ENCODE results near the gene ASTN2. TPM values are rescaled to one million over a fixed set of nuclear protein-coding genes. Genes with fewer than 3 reads are reported as not detected.

ASTN2 gene
- total and polyA plus RNA-seq, 4 donors, result 0.57 to 2.9 (median 1.4) TPM

- no peak for DNase-seq (ENCODE audit: low spot score)
- H3K9me3 ChIP-seq (ENCODE audit: control insufficient read depth in 4 of 4, low read length in 3 of 4), result peaks cover 0 to 1% (median 0%) of the 10 kb centered on the region in 4 donors
- H3K4me1 ChIP-seq (ENCODE audit: control insufficient read depth in 4 of 4, insufficient read depth in 4 of 4, low read length in 3 of 4), result no peaks in the 10 kb centered on the region
- no peak overlapping the region for H3K9ac ChIP-seq (ENCODE audit: low read depth in 1 of 2, low read length in 2 of 2)
- no peaks in the 10 kb centered on the region for H3K27me3 ChIP-seq (ENCODE audit: control insufficient read depth in 4 of 4, insufficient read depth in 4 of 4, low read length in 3 of 4)
- H3K4me3 ChIP-seq (ENCODE audit: low read depth in 1 of 3, low read length in 3 of 3), result no peak overlapping the region
- no peak overlapping the region for H3K27ac ChIP-seq (ENCODE audit: low read depth in 1 of 2, low read length in 2 of 2)
- H3K36me3 ChIP-seq (ENCODE audit: control insufficient read depth in 4 of 4, insufficient read depth in 3 of 4, low read depth in 1 of 4, low read length in 3 of 4), result no peaks in the 10 kb centered on the region
- TF ChIP-seq GABPA (IDR thresholded peaks at IDR 0.05 in 1 of 2, conservative IDR thresholded peaks at IDR 0.05 in 1 of 2) (no peak), TAF1 (conservative IDR thresholded peaks at IDR 0.05) (no peak), REST (IDR thresholded peaks at IDR 0.05) (no peak), HNF4A (conservative IDR thresholded peaks at IDR 0.05) (no peak), FOXA2 (IDR thresholded peaks at IDR 0.05) (no peak), RXRA (IDR thresholded peaks at IDR 0.05) (no peak), MAX (IDR thresholded peaks at IDR 0.05) (no peak), EGR1 (IDR thresholded peaks at IDR 0.05; ENCODE audit: low read depth in 2 of 2) (no peak), JUND (IDR thresholded peaks at IDR 0.05) (no peak), SP1 (IDR thresholded peaks at IDR 0.05) (no peak), ZBTB33 (IDR thresholded peaks at IDR 0.05) (no peak), FOXA1 (IDR thresholded peaks at IDR 0.05) (no peak), NR2F2 (IDR thresholded peaks at IDR 0.05) (no peak), CTCF (IDR thresholded peaks at IDR 0.05; ENCODE audit: low read depth, low read length, missing input control) (no peak), RAD21 (IDR thresholded peaks at IDR 0.05) (no peak), ATF3 (IDR thresholded peaks at IDR 0.05) (no peak), HNF4G (IDR thresholded peaks at IDR 0.05) (no peak), YY1 (IDR thresholded peaks at IDR 0.05) (no peak)
Measured at GRCh38 chr9:117459913-117460312, 45.1 kb upstream of the ASTN2 start.

Measured in liver (tissue), 9 donors.